ENCODE results near the gene KRT32.

KRT32 gene

GRCh38 chr17:41468346-41468745 is 1.2 kb upstream of the KRT32 start:
- DNase-seq: no peak
- TF ChIP-seq GATA1 (IDR thresholded peaks at IDR 0.05; ENCODE audit: low read depth, low read length) (no peak), POLR2A (IDR thresholded peaks at IDR 0.05; ENCODE audit: low read length) (no peak)

GRCh38 chr17:41467561-41467960 is 375 bp upstream of the KRT32 start:
- TF ChIP-seq GATA1 (IDR thresholded peaks at IDR 0.05; ENCODE audit: low read depth, low read length) (no peak), POLR2A (IDR thresholded peaks at IDR 0.05; ENCODE audit: low read length) (no peak)
- DNase-seq: no peak

GRCh38 chr17:41464682-41465081 is 2.5 kb downstream of the KRT32 start:
- TF ChIP-seq GATA1 (IDR thresholded peaks at IDR 0.05; ENCODE audit: low read depth, low read length) (no peak), POLR2A (IDR thresholded peaks at IDR 0.05; ENCODE audit: low read length) (no peak)
- DNase-seq: no peak

- no peak for TF ChIP-seq GATA1 (IDR thresholded peaks at IDR 0.05; ENCODE audit: low read depth, low read length)
- TF ChIP-seq POLR2A (IDR thresholded peaks at IDR 0.05; ENCODE audit: low read length): no peak
- DNase-seq: no peak
Measured at GRCh38 chr17:41464173-41464572, 3.0 kb downstream of the KRT32 start.

GRCh38 chr17:41463746-41464145 is 3.4 kb downstream of the KRT32 start:
- TF ChIP-seq POLR2A (IDR thresholded peaks at IDR 0.05; ENCODE audit: low read length) (no peak), GATA1 (IDR thresholded peaks at IDR 0.05; ENCODE audit: low read depth, low read length) (no peak)

GRCh38 chr17:41462705-41463104 is 4.5 kb downstream of the KRT32 start:
- DNase-seq: no peak
- TF ChIP-seq POLR2A (IDR thresholded peaks at IDR 0.05; ENCODE audit: low read length) (no peak), GATA1 (IDR thresholded peaks at IDR 0.05; ENCODE audit: low read depth, low read length) (no peak)

More at GRCh38 chr17:41463746-41464145, 3.4 kb downstream of the KRT32 start:
- no peak for DNase-seq

GRCh38 chr17:41457676-41458075 is 9.5 kb downstream of the KRT32 start:
- no peak for DNase-seq
- TF ChIP-seq GATA1 (IDR thresholded peaks at IDR 0.05; ENCODE audit: low read depth, low read length) (no peak), POLR2A (IDR thresholded peaks at IDR 0.05; ENCODE audit: low read length) (no peak)

GRCh38 chr17:41456204-41456603 is 11.0 kb downstream of the KRT32 start:
- TF ChIP-seq GATA1 (IDR thresholded peaks at IDR 0.05; ENCODE audit: low read depth, low read length) (no peak), POLR2A (IDR thresholded peaks at IDR 0.05; ENCODE audit: low read length) (no peak)

GRCh38 chr17:41455236-41455635 is 11.9 kb downstream of the KRT32 start:
- DNase-seq: no peak

More at GRCh38 chr17:41456204-41456603, 11.0 kb downstream of the KRT32 start:
- DNase-seq: no peak

GRCh38 chr17:41453066-41453465 is 14.1 kb downstream of the KRT32 start:
- no peak for DNase-seq
- no peak for TF ChIP-seq POLR2A (IDR thresholded peaks at IDR 0.05; ENCODE audit: low read length)
- TF ChIP-seq GATA1 (IDR thresholded peaks at IDR 0.05; ENCODE audit: low read depth, low read length): no peak

More at GRCh38 chr17:41455236-41455635, 11.9 kb downstream of the KRT32 start:
- TF ChIP-seq GATA1 (IDR thresholded peaks at IDR 0.05; ENCODE audit: low read depth, low read length): no peak
- TF ChIP-seq POLR2A (IDR thresholded peaks at IDR 0.05; ENCODE audit: low read length): no peak

GRCh38 chr17:41452281-41452680 is 14.9 kb downstream of the KRT32 start:
- TF ChIP-seq POLR2A (IDR thresholded peaks at IDR 0.05; ENCODE audit: low read length) (no peak), GATA1 (IDR thresholded peaks at IDR 0.05; ENCODE audit: low read depth, low read length) (no peak)
- no peak for DNase-seq

GRCh38 chr17:41451154-41451728 is 15.9 kb downstream of the KRT32 start:
- DNase-seq: no peak
- TF ChIP-seq POLR2A (IDR thresholded peaks at IDR 0.05; ENCODE audit: low read length) (no peak), GATA1 (IDR thresholded peaks at IDR 0.05; ENCODE audit: low read depth, low read length) (no peak)

GRCh38 chr17:41449008-41449407 is 18.2 kb downstream of the KRT32 start:
- no peak for DNase-seq
- TF ChIP-seq POLR2A (IDR thresholded peaks at IDR 0.05; ENCODE audit: low read length) (no peak), GATA1 (IDR thresholded peaks at IDR 0.05; ENCODE audit: low read depth, low read length) (no peak)

- TF ChIP-seq POLR2A (IDR thresholded peaks at IDR 0.05; ENCODE audit: low read length): no peak
- no peak for TF ChIP-seq GATA1 (IDR thresholded peaks at IDR 0.05; ENCODE audit: low read depth, low read length)
- no peak for DNase-seq
Measured at GRCh38 chr17:41448506-41448905, 18.7 kb downstream of the KRT32 start.

- DNase-seq: no peak
- TF ChIP-seq GATA1 (IDR thresholded peaks at IDR 0.05; ENCODE audit: low read depth, low read length) (no peak), POLR2A (IDR thresholded peaks at IDR 0.05; ENCODE audit: low read length) (no peak)
Measured at GRCh38 chr17:41446806-41447205, 20.4 kb downstream of the KRT32 start.
